ENCODE measurements around the gene MB21D2.

GRCh38 chr3:192834428-192834827 is 83.2 kb downstream of the MB21D2 start:
- TF ChIP-seq NFRKB (IDR thresholded peaks at IDR 0.05) (no peak), TARDBP (IDR thresholded peaks at IDR 0.05) (no peak), ARNT (IDR thresholded peaks at IDR 0.05) (no peak)
